Kidney (tissue), 14 donors: Measurements from ENCODE around the gene ABLIM2. TPM values are rescaled to one million over a fixed set of nuclear protein-coding genes. Genes with fewer than 3 reads are reported as not detected.

Source experiments
- DNase-seq, 5 donors: peaks; one replicate each; pipeline ENCODE4 v3.0.0-alpha.2; 2013 to 2020
- FAIRE-seq: peaks from 2 replicates; lab custom pipeline; 2012; peaks lifted over from hg19 to GRCh38; lab: Jason Lieb, UNC
- H3K27ac ChIP-seq, 2 donors: one replicate each; pipeline ENCODE4 v1.7.0; 2013; ENCODE audit warnings: low read depth in 2 of 2, low read length in 2 of 2, inconsistent platforms in 1 of 2
- H3K27me3 ChIP-seq: one replicate; pipeline ENCODE4 v1.7.1; 2013; ENCODE audit warnings: low read length, inconsistent platforms; ENCODE audit not compliant: control insufficient read depth, insufficient read depth
- H3K36me3 ChIP-seq, 3 donors: one replicate each; pipeline versions ENCODE4 v1.7.0 to v1.7.1; 2013; ENCODE audit warnings: low read length in 3 of 3, control low read depth in 1 of 3, inconsistent platforms in 1 of 3; ENCODE audit not compliant: insufficient read depth in 3 of 3, control insufficient read depth in 2 of 3
- H3K4me1 ChIP-seq, 3 donors: one replicate each; pipeline versions ENCODE4 v1.7.0 to v1.7.1; 2013; ENCODE audit warnings: low read length in 3 of 3, inconsistent platforms in 1 of 3, low read depth in 1 of 3; ENCODE audit not compliant: control insufficient read depth in 2 of 3, insufficient read depth in 2 of 3
- H3K4me3 ChIP-seq, 3 donors: one replicate each; pipeline versions ENCODE4 v1.7.0 to v1.8.1; 2013; ENCODE audit warnings: low read length in 3 of 3, control low read depth in 1 of 3, inconsistent platforms in 1 of 3
- H3K9ac ChIP-seq, 3 donors: one replicate each; pipeline versions ENCODE4 v1.7.0 to v1.7.1; 2013; ENCODE audit warnings: low read length in 3 of 3, control low read depth in 1 of 3, inconsistent platforms in 1 of 3
- H3K9me3 ChIP-seq, 3 donors: one replicate each; pipeline versions ENCODE4 v1.7.0 to v1.7.1; 2013; ENCODE audit warnings: low read length in 3 of 3, control low read depth in 1 of 3, inconsistent platforms in 1 of 3; ENCODE audit not compliant: control insufficient read depth in 2 of 3, insufficient read depth in 1 of 3
- intact Hi-C: fragments of 100-400 bp; cut with DNase I; formaldehyde crosslinking; loops from one replicate; pipeline ENCODE4 v1.11.1; 2022
- polyA plus RNA-seq: library from polyadenylated mRNA; stranded (reverse); fragments of 350-450 nt; fragmentation: Illumina TruSeq; extraction: RNeasy Lipid Tissue Mini Kit (QIAGEN cat#74804); gene quantifications from one replicate; pipeline ENCODE4 v1.2.3, GENCODE V29; 2014; ENCODE audit warnings: low read depth, low replicate concordance; ENCODE audit not compliant: insufficient read depth
- total RNA-seq: library from RNA; stranded (reverse); fragmentation: NEBNext Ultra II Directional; extraction: Animal tissue kit (Norgen Biotek cat#: 25700); gene quantifications from one replicate; pipeline ENCODE4 v1.2.1, GENCODE V29; 2021
- TF ChIP-seq, protein P1 (sequence below): IDR thresholded peaks from 3 replicates; pipeline ENCODE4 v1.5.1; 2012; ENCODE audit warnings: mild to moderate bottlenecking, moderate library complexity, borderline replicate concordance; ENCODE audit not compliant: insufficient read depth; ENCODE audit errors: extremely low read depth
- donor health status: control.
- donor health status: control.
- donor health status: control.
- donor health status: control.
- donor health status: control.
- donor health status: DM: yes; HTN: yes; CAD: no.
- donor health status: Normal renal cell carcinoma (clear cell type).

ABLIM2 gene
- total and polyA plus RNA-seq, 2 donors from 2014 or later = 9.5 to 23.3 TPM

DNA sequence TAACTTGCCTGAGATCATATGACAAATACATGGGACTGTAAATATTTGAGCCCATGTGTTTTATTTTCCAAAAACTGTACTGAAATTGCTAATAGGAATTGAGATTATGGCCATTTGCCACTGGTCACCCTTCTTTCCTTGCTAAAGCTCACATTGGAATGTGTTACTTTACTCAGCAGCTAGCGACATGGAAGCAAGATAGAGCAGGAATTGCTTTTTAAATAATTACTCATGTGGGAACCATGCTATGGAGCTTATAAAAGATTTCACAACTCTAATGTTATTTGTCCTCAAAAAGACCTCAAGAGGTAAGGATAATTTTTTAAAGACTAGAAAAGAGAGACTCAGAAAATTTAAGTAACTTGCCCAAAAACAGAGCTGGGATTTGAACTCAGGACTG lies 170.2 kb downstream of the ABLIM2 start:
- Histone ChIP-seq H3K9me3 (no peaks in the 10 kb centered on the region), H3K27me3 (no peaks in the 10 kb centered on the region), H3K36me3 (no peaks in the 10 kb centered on the region), H3K9ac (no peak overlapping the region), H3K27ac (no peak overlapping the region), H3K4me1 (peaks cover 2 to 12% (median 9%) of the 10 kb centered on the region in 3 donors), H3K4me3 (no peak overlapping the region)
- no peak for FAIRE-seq
- DNase-seq = no peak
- TF ChIP-seq, protein P1, sequence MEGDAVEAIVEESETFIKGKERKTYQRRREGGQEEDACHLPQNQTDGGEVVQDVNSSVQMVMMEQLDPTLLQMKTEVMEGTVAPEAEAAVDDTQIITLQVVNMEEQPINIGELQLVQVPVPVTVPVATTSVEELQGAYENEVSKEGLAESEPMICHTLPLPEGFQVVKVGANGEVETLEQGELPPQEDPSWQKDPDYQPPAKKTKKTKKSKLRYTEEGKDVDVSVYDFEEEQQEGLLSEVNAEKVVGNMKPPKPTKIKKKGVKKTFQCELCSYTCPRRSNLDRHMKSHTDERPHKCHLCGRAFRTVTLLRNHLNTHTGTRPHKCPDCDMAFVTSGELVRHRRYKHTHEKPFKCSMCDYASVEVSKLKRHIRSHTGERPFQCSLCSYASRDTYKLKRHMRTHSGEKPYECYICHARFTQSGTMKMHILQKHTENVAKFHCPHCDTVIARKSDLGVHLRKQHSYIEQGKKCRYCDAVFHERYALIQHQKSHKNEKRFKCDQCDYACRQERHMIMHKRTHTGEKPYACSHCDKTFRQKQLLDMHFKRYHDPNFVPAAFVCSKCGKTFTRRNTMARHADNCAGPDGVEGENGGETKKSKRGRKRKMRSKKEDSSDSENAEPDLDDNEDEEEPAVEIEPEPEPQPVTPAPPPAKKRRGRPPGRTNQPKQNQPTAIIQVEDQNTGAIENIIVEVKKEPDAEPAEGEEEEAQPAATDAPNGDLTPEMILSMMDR = no peak
- intact Hi-C loops = loop anchor here (10.0 kb wide), 1 partner anchor 184 kb away; no protein-coding TSS in a partner anchor

DNA sequence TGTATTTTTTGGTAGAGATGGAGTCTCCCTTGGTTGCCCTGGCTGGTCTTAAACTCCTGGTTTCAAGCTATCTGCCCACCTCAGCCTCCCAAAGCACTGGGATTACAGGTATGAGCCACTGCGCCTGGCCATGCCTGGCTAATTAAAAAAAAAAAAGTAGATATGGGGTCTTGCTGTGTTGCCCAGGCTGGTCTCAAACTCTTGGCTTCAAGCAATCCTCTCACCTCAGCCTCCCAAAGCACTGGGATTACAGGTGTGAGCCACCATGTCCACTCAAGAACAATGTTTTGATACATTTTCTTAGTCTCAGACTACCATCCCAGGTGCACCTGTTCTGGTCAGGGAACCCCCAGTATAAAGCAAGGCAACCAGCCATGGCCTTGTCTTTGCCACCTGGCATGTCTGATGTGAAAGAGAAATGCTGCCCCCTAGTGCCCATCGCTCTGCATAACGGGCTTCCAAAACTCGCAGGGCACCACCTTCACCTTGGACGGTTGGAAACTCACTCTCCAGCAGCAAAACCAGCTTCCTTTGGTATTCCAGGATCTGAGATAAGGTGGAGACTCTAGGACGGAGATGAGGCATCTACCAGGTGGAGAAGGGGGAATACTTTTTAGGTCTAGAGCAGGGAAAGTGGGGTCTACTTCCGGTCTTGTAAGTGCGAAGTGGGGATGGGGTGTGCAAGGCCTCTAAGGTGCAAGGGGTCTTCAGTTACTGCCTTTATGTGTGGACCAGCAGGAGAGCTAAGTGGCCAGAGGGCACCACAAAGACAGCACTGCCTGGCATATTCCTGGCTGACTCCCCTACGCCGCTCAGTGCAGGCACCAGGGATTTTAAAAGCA lies 171.2 kb downstream of the ABLIM2 start:
- Histone ChIP-seq H3K4me3 (no peak overlapping the region), H3K27me3 (no peaks in the 10 kb centered on the region), H3K36me3 (no peaks in the 10 kb centered on the region), H3K4me1 (peaks cover 2 to 12% (median 9%) of the 10 kb centered on the region in 3 donors), H3K9me3 (no peaks in the 10 kb centered on the region), H3K9ac (no peak overlapping the region), H3K27ac (no peak overlapping the region)
- intact Hi-C loops = loop anchor here (10.0 kb wide), 1 partner anchor 183 kb away; no protein-coding TSS in a partner anchor
- DNase-seq = peak in 4 of 5 donors; percentile 78 to 86 (median 84)
- TF ChIP-seq, protein P1 = peak; percentile 90
- FAIRE-seq = no peak

DNA sequence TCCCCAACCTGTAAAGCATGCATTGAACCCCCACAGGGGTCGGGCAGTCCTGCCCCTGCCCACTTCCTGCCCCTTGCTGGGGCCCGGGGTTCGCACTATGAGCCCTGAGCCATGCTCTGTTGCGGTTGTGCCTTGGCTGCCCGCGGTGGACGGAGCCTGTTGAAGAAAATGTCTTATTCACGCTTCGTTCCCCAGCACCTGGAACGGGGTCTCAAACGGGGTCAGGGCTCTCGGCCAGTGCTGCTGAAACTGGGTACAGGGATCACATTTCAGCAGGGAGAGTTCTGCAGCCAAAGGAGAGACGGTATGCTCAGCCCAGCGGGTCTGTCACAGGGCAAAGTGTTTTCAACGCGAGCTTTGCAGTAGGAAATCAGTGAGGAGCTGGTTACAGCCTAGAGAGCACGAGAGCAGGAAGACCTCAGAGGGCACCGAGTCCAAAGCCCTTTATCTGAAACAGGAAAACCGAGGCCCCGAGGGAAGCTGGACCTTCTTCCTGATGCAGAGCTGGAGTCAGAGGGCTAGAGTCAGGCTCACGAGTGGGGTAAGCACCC lies 172.6 kb downstream of the ABLIM2 start:
- DNase-seq (peak in 4 of 5 donors; percentile 74 to 80 (median 78)), FAIRE-seq (no peak)
- Histone ChIP-seq H3K9ac (no peak overlapping the region), H3K27me3 (no peaks in the 10 kb centered on the region), H3K4me3 (no peak overlapping the region), H3K4me1 (peaks cover 2 to 12% (median 9%) of the 10 kb centered on the region in 3 donors), H3K27ac (no peak overlapping the region), H3K36me3 (no peaks in the 10 kb centered on the region), H3K9me3 (no peaks in the 10 kb centered on the region)
- intact Hi-C loops = loop anchor here (10.0 kb wide), 1 partner anchor 181 kb away; no protein-coding TSS in a partner anchor
- TF ChIP-seq, protein P1 = no peak
